Measurements from ENCODE around the gene BABAM2. TPM values are rescaled to one million over a fixed set of nuclear protein-coding genes. Genes with fewer than 3 reads are reported as not detected.
A peak's percentile ranks its signal among the peaks of the same experiment; 100 is the strongest.

BABAM2 gene
- total and polyA plus RNA-seq, 2 of the 4 experiments (the other 2 are of a cell fraction) = 20.9 to 23.1 TPM

DNA sequence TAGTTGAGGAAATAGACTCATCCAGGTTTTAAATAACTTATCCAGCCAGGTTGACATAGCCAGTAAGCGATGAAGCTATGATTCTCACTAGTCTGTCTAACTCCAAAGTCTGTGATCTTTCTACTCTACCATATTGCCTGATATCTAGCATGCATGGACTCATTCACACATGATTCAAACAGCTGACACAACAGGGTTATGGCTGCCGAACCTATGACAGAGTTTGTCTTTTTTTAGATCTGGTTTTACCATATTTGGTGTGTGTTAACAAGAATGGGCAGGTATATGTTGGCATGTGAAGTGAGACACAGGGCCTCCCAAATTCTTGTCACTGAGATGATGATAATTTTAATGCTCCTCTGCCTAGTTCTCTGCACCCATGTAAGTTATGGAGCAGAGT, 210.6 kb downstream of the BABAM2 start:
- peak overlapping the region in 1 of 2 experiments; percentile 82; a peak in 2 of 4 replicates for H4K8ac ChIP-seq (ENCODE audit: low read depth in 2 of 2, low read length in 2 of 2)
- H4K20me1 ChIP-seq (ENCODE audit: insufficient read depth, low read length) = no peaks in the 10 kb centered on the region
- H3K27ac ChIP-seq (ENCODE audit: insufficient read depth, low read length) = no peak overlapping the region
- no TSS peak for BruUV-seq (replicated peaks)
- in situ Hi-C loops (cut with MboI; ENCODE audit: low sequenced_read_pairs) = no loop called here
- no peak overlapping the region for H3K4me3 ChIP-seq (ENCODE audit: insufficient read depth, low read depth, low read length)
- ATAC-seq (ENCODE audit: low read depth) = no peak
- peaks cover 19% of the 10 kb centered on the region for H3K4me1 ChIP-seq (ENCODE audit: control insufficient read depth, insufficient read depth, low read length)
- peak overlapping the region; percentile 44 for H2AK9ac ChIP-seq (replicated peaks; ENCODE audit: low read depth, low read length, poor library complexity)
- peak overlapping the region; percentile 42; the same call in 1 of the 2 replicates for H4K91ac ChIP-seq (ENCODE audit: insufficient read depth, low read depth, low read length)
- peak overlapping the region; percentile 82 for H3K4ac ChIP-seq (ENCODE audit: low read depth, low read length)
- DNase-seq = peak; percentile 35
- peak overlapping the region; percentile 77 for H3K14ac ChIP-seq (replicated peaks; ENCODE audit: low read depth, low read length)
- H3K18ac ChIP-seq (ENCODE audit: low read depth, low read length) = peak overlapping the region; percentile 87; the same call in 1 of the 2 replicates
- TF ChIP-seq USF2 (IDR thresholded peaks at IDR 0.05; ENCODE audit: low read depth, low read length) (peak; percentile 22; the same call in 1 of the 2 replicates), FOS (IDR thresholded peaks at IDR 0.05; ENCODE audit: low read depth, low read length) (no peak)
- H3K4me2 ChIP-seq (ENCODE audit: low read depth, low read length) = no peak overlapping the region
- ChIA-PET POLR2A (ENCODE audit: unreplicated experiment) (no interaction called here), CTCF (no interaction called here)
- H2AK5ac ChIP-seq (ENCODE audit: low read depth, low read length) = peak overlapping the region; percentile 53; the same call in 1 of the 2 replicates
- peaks cover 7% of the 10 kb centered on the region for H3K9me1 ChIP-seq (ENCODE audit: insufficient read depth, low read length)
- peak overlapping the region; percentile 82; the same call in 1 of the 2 replicates for H2BK20ac ChIP-seq (ENCODE audit: low read depth, low read length)
- H2AFZ ChIP-seq (replicated peaks; ENCODE audit: low read length, poor library complexity) = peak overlapping the region; percentile 27
- peak overlapping the region; percentile 89 for H4K5ac ChIP-seq (ENCODE audit: low read depth, low read length)
- H3K36me3 ChIP-seq (ENCODE audit: control insufficient read depth, insufficient read depth, low read length) = no peaks in the 10 kb centered on the region
- dilution Hi-C loops (cut with HindIII; ENCODE audit: low sequenced_read_pairs, unreplicated experiment) = no loop called here
- peaks cover 15% of the 10 kb centered on the region in 2 experiments; a peak in 3 of 4 replicates for H3K79me1 ChIP-seq (ENCODE audit: low read depth in 1 of 2, low read length in 2 of 2)
- peak overlapping the region; percentile 87; the same call in 2 of the 3 replicates for H2BK15ac ChIP-seq (ENCODE audit: low read depth, low read length)
- no peaks in the 10 kb centered on the region for H3K27me3 ChIP-seq (ENCODE audit: control insufficient read depth, insufficient read depth, low read length)
- 0 out of 2 replicates have a peak overlapping the region, but pooled peaks have one; percentile 70 for H3K23ac ChIP-seq (ENCODE audit: low read depth, low read length)
- H3K9me3 ChIP-seq (ENCODE audit: control insufficient read depth, insufficient read depth, low read length) = no peaks in the 10 kb centered on the region
- intact Hi-C loops (cut with micrococcal nuclease) = no loop called here
- no peak overlapping the region for H3K9ac ChIP-seq (ENCODE audit: low read depth, low read length)
- H3K56ac ChIP-seq (ENCODE audit: extremely low read depth, insufficient read depth, low read length) = no peak overlapping the region
- WGBS, 2 experiments (ENCODE audit: extremely low coverage in 2 of 2, insufficient read length in 1 of 2) = no CpG with 5 or more reads among the region's 2 CpGs
- H2BK5ac ChIP-seq (ENCODE audit: low read depth, low read length, poor library complexity, severe bottlenecking) = peak overlapping the region; percentile 57
- H2BK120ac ChIP-seq (ENCODE audit: low read depth, low read length) = peak overlapping the region; percentile 79
